Tibial artery (tissue), 4 donors: ENCODE data around the gene SLCO3A1.

Source experiments
- DNase-seq, 2 donors: peaks; one replicate each; pipeline ENCODE4 v3.0.0-alpha.2; 2019
- H3K27ac ChIP-seq, 2 donors: fragments of 200-600 bp; sonication (generic) in 1 of 2; 1 replicate in 1 of 2; 2 replicates in 1 of 2; pipeline ENCODE4 v1.5.1; 2018 to 2019; ENCODE audit warnings: mild to moderate bottlenecking in 1 of 2
- H3K27me3 ChIP-seq, 2 donors: fragments of 200-600 bp; sonication (generic) in 1 of 2; one replicate each; pipeline versions ENCODE4 v1.5.1 to v1.6.0; 2016 to 2019
- H3K36me3 ChIP-seq, 3 donors: fragments of 200-600 bp; sonication (generic) in 2 of 3; one replicate each; pipeline ENCODE4 v1.5.1; 2016 to 2019; ENCODE audit warnings: mild to moderate bottlenecking in 2 of 3
- H3K4me1 ChIP-seq, 4 donors: fragments of 200-600 bp; sonication (generic) in 2 of 4; 1 replicate in 3 of 4; 2 replicates in 1 of 4; pipeline ENCODE4 v1.5.1; 2016 to 2019
- H3K4me3 ChIP-seq, 2 donors: fragments of 200-600 bp; sonication (generic) in 1 of 2; 1 replicate in 1 of 2; 2 replicates in 1 of 2; pipeline ENCODE4 v1.5.1; 2018 to 2019; ENCODE audit warnings: mild to moderate bottlenecking in 2 of 2
- H3K9me3 ChIP-seq, 3 donors: fragments of 200-600 bp; sonication (generic) in 1 of 3; one replicate each; pipeline ENCODE4 v1.5.1; 2016 to 2019
- CTCF ChIP-seq, 2 experiments: fragments of 200-600 bp in 1 of 2; fragments of 450-650 bp in 1 of 2; IDR thresholded peaks; one replicate each; pipeline ENCODE4 v1.5.1; 2017 to 2019; ENCODE audit warnings: antibody characterized with exemption in 2 of 2, mild to moderate bottlenecking in 1 of 2, moderate library complexity in 1 of 2
- intact Hi-C: fragments of 100-400 bp; cut with DNase I; formaldehyde crosslinking; loops from one replicate; pipeline ENCODE4 v1.15.0; 2023; ENCODE audit warnings: low total_unique reads

SLCO3A1 gene

GRCh38 chr15:91854639-91854990 is 1.1 kb downstream of the SLCO3A1 start:
- Histone ChIP-seq H3K27ac (peak overlapping the region; percentile 78 to 84), H3K9me3 (no peaks in the 10 kb centered on the region), H3K4me3 (peak overlapping the region; percentile 83 to 84), H3K36me3 (no peaks in the 10 kb centered on the region), H3K4me1 (peaks cover 0 to 41% (median 22%) of the 10 kb centered on the region in 4 donors), H3K27me3 (no peaks in the 10 kb centered on the region)
- no peak for TF ChIP-seq CTCF (IDR thresholded peaks at IDR 0.05)
- intact Hi-C loops, result loop anchor here (5.0 kb wide), 1 partner anchor 223 kb away; no protein-coding TSS in a partner anchor
- DNase-seq, result no peak

- Histone ChIP-seq H3K4me1 (peaks cover 0 to 41% (median 22%) of the 10 kb centered on the region in 4 donors), H3K36me3 (no peaks in the 10 kb centered on the region), H3K27me3 (no peaks in the 10 kb centered on the region), H3K4me3 (peak overlapping the region; percentile 83 to 84), H3K9me3 (no peaks in the 10 kb centered on the region), H3K27ac (peak overlapping the region; percentile 78 to 84)
- no peak for DNase-seq
- intact Hi-C loops, result no loop called here
- no peak for TF ChIP-seq CTCF (IDR thresholded peaks at IDR 0.05)
These were observed 1.7 kb downstream of the SLCO3A1 start for GRCh38 chr15:91855241-91855640.

- Histone ChIP-seq H3K36me3 (no peaks in the 10 kb centered on the region), H3K27me3 (no peaks in the 10 kb centered on the region), H3K4me3 (no peak overlapping the region), H3K27ac (peak overlapping the region in 1 of 2 donors; percentile 16), H3K9me3 (no peaks in the 10 kb centered on the region), H3K4me1 (peaks cover 0 to 40% (median 22%) of the 10 kb centered on the region in 4 donors)
- intact Hi-C loops, result no loop called here
- DNase-seq, result no peak
- TF ChIP-seq CTCF (IDR thresholded peaks at IDR 0.05), result no peak
These were observed 2.4 kb downstream of the SLCO3A1 start for GRCh38 chr15:91855684-91856489.

- H3K9me3 ChIP-seq, result no peaks in the 10 kb centered on the region
- H3K4me3 ChIP-seq, result no peak overlapping the region
- no peak for TF ChIP-seq CTCF (IDR thresholded peaks at IDR 0.05)
- intact Hi-C loops, result no loop called here
- no peak overlapping the region for H3K27ac ChIP-seq
- DNase-seq, result no peak
- no peaks in the 10 kb centered on the region for H3K36me3 ChIP-seq
- peaks cover 0 to 27% (median 15%) of the 10 kb centered on the region in 4 donors for H3K4me1 ChIP-seq
- H3K27me3 ChIP-seq, result no peaks in the 10 kb centered on the region
These were observed 3.7 kb downstream of the SLCO3A1 start for GRCh38 chr15:91857224-91857585.

GRCh38 chr15:91857772-91858171 is 4.3 kb downstream of the SLCO3A1 start:
- H3K4me3 ChIP-seq, result no peak overlapping the region
- no peak overlapping the region for H3K27ac ChIP-seq
- intact Hi-C loops, result no loop called here
- no peaks in the 10 kb centered on the region for H3K9me3 ChIP-seq
- DNase-seq, result no peak
- TF ChIP-seq CTCF (IDR thresholded peaks at IDR 0.05), result no peak
- no peaks in the 10 kb centered on the region for H3K36me3 ChIP-seq
- no peaks in the 10 kb centered on the region for H3K27me3 ChIP-seq
- H3K4me1 ChIP-seq, result peaks cover 0 to 23% (median 11%) of the 10 kb centered on the region in 4 donors
